Measurements from ENCODE around the gene TOMM40. TPM values are rescaled to one million over a fixed set of nuclear protein-coding genes. Genes with fewer than 3 reads are reported as not detected.
"Not testable (repeated sequence)": the region's sequence is repeated elsewhere in the genome, so short reads cannot be mapped to it uniquely, and the experiment has no call there.

Gene TOMM40
- total RNA-seq = 100 to 1,000 TPM in 1 of 2 donors, 10 to 100 TPM in 1; 38.2 to 120 TPM

DNA sequence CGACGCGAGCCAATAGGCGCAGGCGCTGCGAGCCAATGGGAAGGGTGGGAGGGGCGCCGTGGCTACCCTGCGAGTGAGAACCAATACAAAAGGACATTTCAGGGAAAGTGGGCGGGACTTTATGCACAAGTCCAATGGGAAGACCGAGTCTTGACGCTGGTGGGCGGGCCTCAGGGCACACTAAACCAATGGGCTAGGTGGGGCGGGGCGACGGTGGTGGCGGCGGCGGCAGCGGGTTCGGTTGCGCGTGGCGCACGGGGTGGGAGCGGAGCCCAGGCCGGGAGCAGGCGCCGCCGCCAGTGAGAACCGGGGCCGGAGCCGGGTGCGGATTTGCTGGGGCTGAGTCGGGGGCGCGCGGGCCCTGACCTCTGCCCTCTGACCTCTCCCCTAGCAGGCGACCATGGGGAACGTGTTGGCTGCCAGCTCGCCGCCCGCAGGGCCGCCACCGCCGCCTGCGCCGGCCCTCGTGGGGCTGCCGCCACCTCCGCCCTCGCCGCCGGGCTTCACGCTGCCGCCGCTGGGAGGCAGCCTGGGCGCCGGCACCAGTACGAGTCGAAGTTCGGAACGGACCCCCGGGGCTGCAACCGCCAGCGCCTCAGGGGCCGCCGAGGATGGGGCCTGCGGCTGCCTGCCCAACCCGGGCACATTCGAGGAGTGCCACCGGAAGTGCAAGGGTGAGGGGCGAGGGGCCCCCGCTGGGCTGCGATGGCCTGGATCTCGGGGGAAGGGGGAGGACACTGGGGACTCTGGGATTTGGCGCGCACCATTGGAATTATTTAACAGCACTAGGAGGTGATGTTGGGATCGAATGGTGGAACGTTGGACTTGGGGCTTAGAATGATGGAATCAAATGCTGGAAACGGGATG lies at the start of gene TOMM40:
Gene TOMM40, plus strand, starts transcription at position 239 of the 867 bp plus-strand sequence. Its CDS starts 162 bp downstream, at position 401.
- peaks cover 7 to 32% of the 10 kb centered on the region in 2 donors for H3K36me3 Mint-ChIP-seq
- H3K27ac Mint-ChIP-seq = peak within 1 kb of the TSS; percentile 96 to 97
- H3K9me3 Mint-ChIP-seq = no peaks in the 10 kb centered on the region
- ATAC-seq (no peak), DNase-seq (ENCODE audit: low spot score in 2 of 2) (peak; percentile 65 to 99)

GRCh38 chr19:44845286-44845611 lies 45.8 kb upstream of the TOMM40 start:
- DNase-seq (ENCODE audit: low spot score in 2 of 2) = no peak
- Mint-ChIP-seq H3K27ac (peak overlapping the region; percentile 50 to 56), H3K9me3 (no peaks in the 10 kb centered on the region), H3K36me3 (peaks cover 0 to 5% of the 10 kb centered on the region in 2 donors)
- ATAC-seq = peak; percentile 5 to 10

DNA sequence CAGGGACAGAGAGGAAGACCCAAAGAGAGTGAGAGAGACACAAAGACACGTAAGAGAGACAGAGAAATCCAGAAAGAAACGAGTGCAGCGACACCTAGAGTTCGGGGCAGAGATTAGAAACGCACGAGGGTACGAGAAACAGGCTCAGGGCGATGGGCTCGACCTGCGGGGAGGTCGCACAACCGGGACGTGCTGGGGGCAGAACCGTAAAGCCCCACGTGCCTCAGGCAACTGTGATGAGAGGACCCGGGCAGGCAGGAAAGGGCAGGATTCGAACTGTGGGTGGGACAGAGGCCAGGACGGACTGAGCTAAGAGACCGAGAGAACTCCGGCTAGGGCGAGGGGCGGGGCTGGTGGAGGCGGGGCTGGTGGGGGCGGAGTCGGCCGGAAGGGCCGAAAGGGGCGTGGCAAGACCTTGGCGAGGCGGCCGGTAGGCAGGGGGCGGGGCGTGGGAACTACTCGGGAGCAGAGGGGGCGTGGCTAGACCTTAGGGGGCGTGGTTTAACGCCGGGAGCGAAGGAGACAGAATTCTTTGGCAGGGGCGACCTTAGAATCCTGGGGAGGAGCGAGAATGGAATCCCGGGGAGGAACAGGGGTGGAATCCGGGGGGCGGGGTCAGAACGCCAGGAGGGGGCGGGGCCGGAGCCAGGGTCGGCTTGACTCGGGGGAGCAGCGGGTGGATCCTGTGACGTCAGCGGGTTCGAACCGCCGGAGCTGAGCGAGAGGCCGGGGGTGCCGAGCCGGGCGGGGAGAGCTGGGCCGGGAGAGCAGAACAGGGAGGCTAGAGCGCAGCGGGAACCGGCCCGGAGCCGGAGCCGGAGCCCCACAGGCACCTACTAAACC lies 45.2 kb upstream of the TOMM40 start, which contains the start of gene NECTIN2:
Gene NECTIN2, plus strand, starts transcription at position 686 of the 843 bp plus-strand sequence. CDS start 229 bp downstream, outside the sequence.
- Mint-ChIP-seq H3K9me3 (no peaks in the 10 kb centered on the region), H3K36me3 (peaks cover 0 to 5% of the 10 kb centered on the region in 2 donors), H3K27ac (peak within 1 kb of the TSS; percentile 50 to 56)
- peak; percentile 81 to 97 for DNase-seq (ENCODE audit: low spot score in 2 of 2)
- ATAC-seq = peak; percentile 65 to 80

GRCh38 chr19:44846455-44847143 lies 44.5 kb upstream of the TOMM40 start:
- Mint-ChIP-seq H3K9me3 (no peaks in the 10 kb centered on the region), H3K36me3 (peaks cover 0 to 5% of the 10 kb centered on the region in 2 donors), H3K27ac (no peak overlapping the region)
- ATAC-seq (no peak), DNase-seq (ENCODE audit: low spot score in 2 of 2) (no peak)

- no peak for ATAC-seq
- Mint-ChIP-seq H3K36me3 (peaks cover 0 to 5% of the 10 kb centered on the region in 2 donors), H3K9me3 (no peaks in the 10 kb centered on the region), H3K27ac (no peak overlapping the region)
- no peak for DNase-seq (ENCODE audit: low spot score in 2 of 2)
Measured at GRCh38 chr19:44847144-44848035, 43.7 kb upstream of the TOMM40 start.

DNA sequence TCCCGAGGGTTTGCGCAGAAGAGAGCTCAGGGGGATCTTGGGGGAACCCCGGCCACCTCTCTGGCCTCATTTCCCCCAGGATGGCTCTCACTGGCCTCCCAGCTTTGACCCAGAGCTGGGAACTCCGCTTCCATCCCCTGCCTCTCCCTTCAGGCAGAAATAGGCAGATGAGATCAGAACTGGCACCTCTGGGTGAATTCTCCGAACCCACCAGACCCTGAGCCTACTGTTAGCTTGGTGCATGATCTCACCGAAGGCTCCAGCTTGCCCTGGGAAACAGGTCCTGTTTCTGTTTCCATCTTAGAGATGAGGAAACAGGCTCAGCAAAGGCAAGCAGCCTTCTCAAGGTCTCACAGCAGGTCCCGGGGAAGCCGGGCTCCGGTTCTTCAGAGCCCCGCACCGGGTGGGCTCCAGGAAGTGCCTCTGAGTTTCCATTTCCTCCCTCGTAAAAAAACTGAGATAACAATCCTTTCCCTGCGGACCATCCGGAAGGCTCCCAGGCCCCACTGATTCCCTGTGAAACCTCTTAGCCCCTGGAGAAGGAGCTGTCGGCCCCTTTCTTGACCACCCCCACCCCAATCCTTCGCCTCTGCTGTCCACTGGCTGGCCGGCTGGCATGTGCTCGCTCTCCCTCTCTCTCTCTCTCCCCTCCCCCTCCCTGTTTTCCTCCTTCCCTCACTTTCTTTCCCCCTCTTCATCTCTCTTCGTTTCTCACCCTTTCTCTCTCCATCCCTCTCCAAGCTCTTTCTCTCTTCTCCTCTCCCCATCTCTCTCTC lies 42.8 kb upstream of the TOMM40 start:
- no peak overlapping the region for H3K27ac Mint-ChIP-seq
- no peaks in the 10 kb centered on the region for H3K9me3 Mint-ChIP-seq
- ATAC-seq (no peak), DNase-seq (ENCODE audit: low spot score in 2 of 2) (no peak)
- H3K36me3 Mint-ChIP-seq = peaks cover 0 to 5% of the 10 kb centered on the region in 2 donors

DNA sequence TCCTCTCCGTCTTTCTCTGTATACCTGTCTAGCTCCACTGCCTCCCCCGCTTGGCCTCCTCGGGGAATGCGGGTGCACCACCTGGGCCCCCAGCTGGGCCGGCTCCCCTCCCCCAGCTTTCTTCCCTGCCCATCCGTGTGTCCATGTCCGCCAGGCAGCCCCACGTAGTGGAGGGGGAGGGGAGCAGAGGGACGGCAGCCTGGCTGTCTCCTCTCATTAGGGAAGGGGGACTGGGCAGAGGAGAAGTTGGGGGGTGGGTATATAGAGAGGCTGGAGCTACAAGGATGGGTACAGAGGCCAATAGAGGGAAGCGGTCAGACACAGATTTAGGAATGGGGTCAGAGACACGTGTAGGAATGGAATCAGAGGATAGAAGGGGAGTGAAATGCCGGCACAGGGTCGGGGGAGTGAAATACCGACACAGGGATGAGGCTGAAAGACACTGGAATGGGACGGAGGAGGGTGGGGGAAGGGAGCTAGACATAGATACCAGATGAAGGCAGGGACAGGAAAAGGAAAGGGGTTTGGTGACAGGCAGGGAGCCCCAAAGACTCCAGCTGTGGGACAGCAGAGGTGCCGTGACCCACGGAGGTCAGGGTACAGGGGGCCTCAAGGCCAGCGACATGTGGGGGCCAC lies 42.1 kb upstream of the TOMM40 start:
- Mint-ChIP-seq H3K9me3 (no peaks in the 10 kb centered on the region), H3K36me3 (peaks cover 0 to 5% of the 10 kb centered on the region in 2 donors), H3K27ac (no peak overlapping the region)
- DNase-seq (ENCODE audit: low spot score in 2 of 2) = no peak
- ATAC-seq = no peak

- ATAC-seq (no peak), DNase-seq (ENCODE audit: low spot score in 2 of 2) (no peak)
- Mint-ChIP-seq H3K9me3 (no peaks in the 10 kb centered on the region), H3K27ac (no peak overlapping the region), H3K36me3 (no peaks in the 10 kb centered on the region)
Measured at GRCh38 chr19:44850641-44851109, 40.4 kb upstream of the TOMM40 start.

DNA sequence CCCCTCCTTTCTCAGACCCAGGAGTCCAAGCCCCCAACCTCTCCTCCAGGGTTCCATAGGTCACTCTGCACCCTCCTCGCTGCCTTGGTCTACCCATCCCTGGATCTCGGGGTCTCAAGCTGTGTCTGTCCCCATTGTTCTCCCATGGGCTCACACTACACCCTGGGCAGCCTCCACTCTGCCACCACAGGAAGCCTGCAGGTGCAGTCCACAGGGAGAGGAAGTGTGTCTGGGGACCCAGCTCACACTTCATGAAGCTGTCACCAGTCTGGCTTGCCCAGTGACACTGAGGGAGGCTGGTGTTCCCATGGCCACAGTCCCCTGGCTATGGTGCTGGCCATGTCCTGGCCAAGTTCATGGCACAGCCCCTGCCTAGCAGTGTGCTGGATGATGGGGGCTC lies 39.6 kb upstream of the TOMM40 start:
- no peaks in the 10 kb centered on the region for H3K36me3 Mint-ChIP-seq
- peak in 1 of 2 donors; percentile 12 for ATAC-seq
- no peak overlapping the region for H3K27ac Mint-ChIP-seq
- no peaks in the 10 kb centered on the region for H3K9me3 Mint-ChIP-seq
- DNase-seq (ENCODE audit: low spot score in 2 of 2) = no peak

GRCh38 chr19:44855606-44856005 lies 35.4 kb upstream of the TOMM40 start:
- ATAC-seq (no peak), DNase-seq (ENCODE audit: low spot score in 2 of 2) (no peak)
- no peaks in the 10 kb centered on the region for H3K9me3 Mint-ChIP-seq
- no peak overlapping the region for H3K27ac Mint-ChIP-seq
- no peaks in the 10 kb centered on the region for H3K36me3 Mint-ChIP-seq

DNA sequence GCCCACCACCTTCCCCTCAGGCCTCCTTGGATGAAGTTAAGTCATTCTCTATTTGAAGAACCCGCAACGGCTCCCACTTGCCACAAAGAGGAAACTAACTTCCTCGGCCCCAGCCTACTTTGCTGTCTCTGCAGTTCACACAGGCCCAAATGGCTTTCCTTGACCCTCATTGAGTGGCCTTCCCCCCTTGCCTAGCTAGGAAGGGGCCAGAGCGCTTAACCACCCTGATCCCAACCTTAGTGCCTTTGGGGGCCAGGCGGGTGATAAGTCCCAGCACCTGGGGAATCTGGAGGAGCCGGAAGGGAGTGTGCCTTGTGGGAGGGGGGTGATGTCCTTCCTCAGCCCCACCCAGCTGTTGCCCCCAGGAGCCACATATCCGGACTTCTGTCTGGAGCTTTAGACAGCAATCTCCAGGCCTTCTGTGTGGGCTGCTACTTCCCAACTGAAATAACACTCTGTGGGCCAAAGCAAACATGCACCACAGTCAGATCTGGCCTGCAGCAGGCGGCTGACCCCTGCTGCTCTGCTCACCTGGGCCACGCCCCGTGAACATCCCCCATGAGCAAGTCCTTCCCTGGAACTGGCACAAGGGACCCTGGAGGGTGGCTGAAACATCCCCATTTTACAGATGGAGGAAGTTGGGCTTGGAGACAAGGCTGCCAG lies 34.5 kb upstream of the TOMM40 start:
- H3K27ac Mint-ChIP-seq = no peak overlapping the region
- DNase-seq (ENCODE audit: low spot score in 2 of 2) (no peak), ATAC-seq (no peak)
- H3K36me3 Mint-ChIP-seq = no peaks in the 10 kb centered on the region
- no peaks in the 10 kb centered on the region for H3K9me3 Mint-ChIP-seq

- Mint-ChIP-seq H3K36me3 (no peaks in the 10 kb centered on the region), H3K9me3 (no peaks in the 10 kb centered on the region), H3K27ac (no peak overlapping the region)
- DNase-seq (ENCODE audit: low spot score in 2 of 2) (no peak), ATAC-seq (no peak)
Measured at GRCh38 chr19:44857837-44858236, 33.2 kb upstream of the TOMM40 start.

DNA sequence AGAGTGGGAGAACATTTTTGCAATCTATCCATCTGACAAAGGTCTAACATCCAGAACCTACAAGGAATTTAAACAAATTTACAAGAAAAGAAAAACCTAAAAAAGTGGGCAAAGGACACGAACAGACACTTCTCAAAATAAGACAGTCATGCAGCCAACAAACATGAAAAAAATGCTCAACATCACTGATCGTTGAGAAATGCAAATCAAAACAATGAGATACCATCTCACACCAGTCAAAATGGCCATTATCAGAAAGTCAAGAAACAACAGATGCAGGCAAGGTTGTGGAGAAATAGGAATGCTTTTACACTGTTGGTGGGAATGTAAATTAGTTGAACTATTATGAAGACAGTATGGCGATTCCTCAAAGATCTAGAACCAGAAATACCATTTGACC lies 29.5 kb upstream of the TOMM40 start:
- ATAC-seq; H3K27ac Mint-ChIP-seq; DNase-seq (ENCODE audit: low spot score in 2 of 2); H3K9me3 Mint-ChIP-seq; H3K36me3 Mint-ChIP-seq: not testable (repeated sequence)

- Mint-ChIP-seq H3K27ac (no peak overlapping the region), H3K9me3 (no peaks in the 10 kb centered on the region), H3K36me3 (no peaks in the 10 kb centered on the region)
- DNase-seq (ENCODE audit: low spot score in 2 of 2) (no peak), ATAC-seq (no peak)
Measured at GRCh38 chr19:44863990-44864389, 27.1 kb upstream of the TOMM40 start.
